Endometrial microvascular endothelial cells (primary cell): ENCODE results near the gene EXOC6B. TPM values are rescaled to one million over a fixed set of nuclear protein-coding genes. Genes with fewer than 3 reads are reported as not detected.

Experiments used
- in situ Hi-C: cut with HindIII; loops from 2 replicates; pipeline ENCODE4 v1.10.0; 2017; ENCODE audit warnings: low sequenced_read_pairs, low pct_unique_long_range_greater_than_20kb; ENCODE audit errors: inconsistent ontology term
- total RNA-seq: library from RNA; depleted of rRNA; stranded (reverse); fragments of >200 nt; gene quantifications from one replicate; pipeline ENCODE4 v1.2.3, GENCODE V29; 2015; ENCODE audit errors: inconsistent ontology term

Gene EXOC6B
- total RNA-seq, 1 donor from 2014 or later = 32.3 TPM

DNA sequence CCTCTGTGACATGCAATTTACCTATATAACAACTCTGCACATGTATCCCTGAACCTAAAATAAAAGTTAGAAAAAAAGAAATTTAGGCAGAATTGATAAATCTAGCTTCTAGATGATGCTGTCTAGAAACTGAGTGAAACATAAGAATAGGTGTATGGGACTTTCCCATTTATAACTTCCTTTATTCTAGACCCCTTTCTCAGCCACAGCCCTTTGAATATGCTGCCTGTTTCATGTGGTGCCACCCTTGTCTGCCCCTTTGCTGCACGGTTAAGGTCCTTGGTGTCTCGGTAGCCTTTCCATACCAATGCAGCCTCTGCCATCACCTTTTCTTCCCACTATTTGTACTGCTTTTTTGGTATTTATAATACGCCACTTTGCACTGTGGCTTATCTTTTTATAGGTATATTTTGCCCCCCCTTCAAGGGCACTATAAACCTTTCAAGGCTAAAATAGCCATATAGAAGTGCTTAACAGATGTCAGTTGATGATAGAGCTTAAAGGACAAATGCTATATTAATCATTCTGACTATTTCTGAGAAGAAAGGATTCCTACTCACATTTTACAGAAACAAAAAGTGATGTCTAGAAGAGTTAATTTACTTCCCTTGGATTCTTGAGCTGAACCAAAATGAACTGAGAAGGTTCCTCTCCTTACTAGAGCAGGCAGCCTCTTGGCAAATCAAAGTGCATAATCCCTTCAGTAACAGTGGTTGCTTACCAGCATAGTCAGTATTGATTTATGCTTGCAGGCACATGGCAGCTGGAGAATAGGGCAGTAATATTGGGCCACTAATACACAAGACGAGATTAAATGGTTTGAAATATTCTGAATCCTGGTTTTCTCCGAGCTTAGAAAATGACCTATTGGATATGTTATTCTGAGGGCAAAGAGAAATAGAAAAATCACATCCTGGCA, 590.1 kb downstream of the EXOC6B start:
- in situ Hi-C loops = no loop called here

DNA sequence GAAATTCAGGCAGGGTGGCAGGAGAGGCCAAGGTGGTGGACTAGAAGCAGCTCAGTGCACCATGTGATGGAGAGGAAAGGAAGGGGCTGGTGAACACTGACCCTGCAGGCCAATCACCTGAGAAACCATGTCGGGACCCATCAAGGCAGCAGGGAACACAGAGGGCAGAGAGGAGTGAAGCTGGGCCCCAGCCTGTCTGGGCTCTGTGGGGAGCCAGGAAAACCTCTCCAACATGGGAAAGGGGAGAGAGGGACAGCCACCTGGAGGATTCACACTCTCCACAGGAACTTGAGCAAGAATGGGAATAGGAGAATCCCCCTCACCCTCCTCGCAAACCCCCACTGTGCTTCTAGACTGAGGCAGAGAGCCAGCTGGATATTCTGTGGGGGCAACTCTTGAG, 592.6 kb downstream of the EXOC6B start:
- in situ Hi-C loops = no loop called here

DNA sequence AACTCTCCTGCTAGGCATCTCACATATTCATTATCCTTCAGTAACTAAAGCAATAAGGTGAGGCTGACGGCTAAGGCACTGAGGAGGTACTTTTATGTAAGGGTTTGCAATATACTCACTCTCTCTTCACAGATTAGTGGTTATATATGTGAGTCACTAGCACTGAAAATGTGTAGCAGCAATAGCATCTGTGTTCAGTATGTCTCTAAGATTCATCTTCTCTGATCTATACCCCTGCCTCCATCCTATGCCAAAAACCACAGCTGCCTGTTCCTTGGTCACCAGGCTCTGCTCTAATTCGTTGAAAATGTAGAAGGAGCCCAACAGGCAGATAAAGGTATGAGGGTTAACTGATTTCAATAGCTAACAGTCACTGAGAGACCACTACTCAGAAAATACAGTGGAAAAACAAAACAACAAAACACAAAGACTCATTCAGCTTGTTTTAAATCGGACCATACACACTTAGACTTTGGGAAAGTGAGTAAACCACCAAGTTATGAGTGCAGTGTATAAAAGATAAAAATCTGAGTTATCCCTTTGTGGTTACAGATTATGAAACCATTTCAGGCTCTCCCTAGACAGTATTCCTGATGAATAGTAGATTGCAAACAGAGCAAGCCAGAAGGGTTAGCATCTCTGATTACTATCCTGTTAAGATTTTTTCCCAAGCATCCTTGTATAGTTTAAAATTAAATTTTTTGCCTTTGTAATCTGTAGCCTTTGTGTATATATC, 602.8 kb downstream of the EXOC6B start:
- in situ Hi-C loops = no loop called here

DNA sequence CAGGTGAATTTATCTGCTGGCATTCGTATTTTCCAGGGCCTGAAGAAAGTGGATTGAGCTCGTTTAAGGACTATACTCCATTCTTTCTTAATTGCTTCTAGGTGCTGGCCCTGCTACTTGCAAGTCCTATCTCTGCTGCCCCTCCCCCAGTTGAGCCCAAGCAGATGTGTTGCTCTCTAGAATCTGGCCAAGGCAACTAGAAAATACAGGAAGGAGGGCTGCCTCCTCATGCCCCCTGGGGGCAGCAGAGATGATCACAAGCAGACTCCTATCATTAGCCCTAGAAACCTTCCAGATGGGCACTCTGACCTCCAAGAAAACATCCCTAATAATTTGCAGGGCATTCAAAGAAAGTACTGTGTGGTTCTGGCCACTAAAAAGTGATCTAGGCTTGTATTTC, 605.7 kb downstream of the EXOC6B start:
- in situ Hi-C loops = no loop called here

DNA sequence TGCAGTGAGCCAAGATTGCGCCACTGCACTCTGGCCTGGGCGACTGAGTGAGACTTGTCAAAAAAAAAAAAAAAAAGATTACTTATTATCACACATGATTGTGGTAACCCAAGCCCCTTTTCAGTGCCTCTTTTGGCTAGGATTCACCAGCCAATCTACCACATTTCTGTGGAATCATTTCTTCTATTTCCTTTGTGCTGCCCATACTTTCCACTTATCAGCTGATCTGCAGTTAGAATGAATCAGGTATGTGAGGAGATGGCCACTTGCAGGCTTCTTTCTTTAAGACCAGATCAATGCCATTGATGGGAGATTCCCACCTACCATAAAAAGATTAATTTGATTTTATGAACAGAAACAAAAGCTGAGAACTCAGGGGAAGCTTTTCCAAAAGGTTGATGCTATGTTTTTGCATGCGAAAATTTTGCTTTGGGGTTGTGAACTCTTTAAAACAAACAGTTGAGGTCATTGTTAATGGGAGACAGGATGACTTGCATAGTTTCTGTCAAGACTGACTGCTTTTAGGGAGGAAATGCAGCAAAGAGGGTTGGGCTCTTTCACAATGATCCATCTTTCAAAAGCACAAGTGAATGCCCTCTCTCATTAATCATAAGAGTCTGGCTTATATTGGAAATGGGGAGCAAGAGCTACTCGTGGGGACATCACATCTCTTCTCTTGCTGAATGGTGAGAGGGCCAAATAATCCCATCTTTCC, 611.2 kb downstream of the EXOC6B start:
- in situ Hi-C loops = no loop called here

DNA sequence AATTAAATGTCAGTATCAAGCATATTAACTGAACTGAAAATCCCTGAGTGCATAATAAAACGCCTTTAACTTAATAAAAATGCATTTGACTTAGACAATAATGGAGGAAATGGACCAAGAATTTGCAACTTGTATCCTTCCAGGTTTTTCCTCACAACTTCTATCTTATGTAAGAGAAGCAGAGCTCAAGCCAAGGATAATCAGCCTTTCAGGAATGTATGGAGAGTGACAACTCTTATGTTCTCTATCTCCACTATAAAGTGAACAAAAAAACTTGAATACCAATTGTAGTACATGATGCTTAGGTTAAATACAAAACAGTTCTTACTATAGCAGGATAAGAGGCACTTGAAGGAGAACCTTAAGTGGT, 613.4 kb downstream of the EXOC6B start:
- in situ Hi-C loops = no loop called here

DNA sequence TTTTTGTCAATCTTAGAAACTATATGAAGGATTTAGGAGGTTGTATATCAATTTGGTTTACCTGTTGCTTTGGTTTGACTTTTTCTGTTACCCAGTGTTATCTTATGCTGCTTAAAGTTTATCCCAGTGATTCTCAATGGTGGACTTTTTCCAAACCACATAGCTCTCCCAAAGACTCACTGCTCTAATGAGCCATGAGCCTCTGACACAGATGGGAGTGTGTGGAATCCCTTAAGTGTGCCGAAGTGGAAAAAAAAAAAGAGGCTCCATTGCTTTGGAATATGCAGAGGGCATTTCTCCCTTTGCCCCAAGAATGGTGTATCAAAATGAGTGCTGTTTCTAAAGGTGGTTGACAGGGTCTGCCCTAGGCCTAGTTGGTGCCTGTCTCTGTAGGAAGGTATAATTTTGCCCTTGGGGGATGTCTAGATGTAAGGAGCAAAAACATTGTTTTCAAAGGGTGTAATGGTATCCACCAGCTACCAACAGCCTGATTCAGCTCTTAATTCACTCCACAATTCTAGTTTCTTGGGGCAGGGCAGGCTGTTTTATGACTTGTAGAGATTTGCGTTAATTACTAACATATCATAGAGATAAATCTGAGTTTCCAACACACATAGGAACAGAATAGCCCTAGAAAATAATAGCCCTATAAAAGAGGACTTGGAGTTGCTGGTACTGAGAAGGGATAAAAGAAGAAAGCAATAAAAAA, 613.9 kb downstream of the EXOC6B start:
- in situ Hi-C loops = no loop called here

DNA sequence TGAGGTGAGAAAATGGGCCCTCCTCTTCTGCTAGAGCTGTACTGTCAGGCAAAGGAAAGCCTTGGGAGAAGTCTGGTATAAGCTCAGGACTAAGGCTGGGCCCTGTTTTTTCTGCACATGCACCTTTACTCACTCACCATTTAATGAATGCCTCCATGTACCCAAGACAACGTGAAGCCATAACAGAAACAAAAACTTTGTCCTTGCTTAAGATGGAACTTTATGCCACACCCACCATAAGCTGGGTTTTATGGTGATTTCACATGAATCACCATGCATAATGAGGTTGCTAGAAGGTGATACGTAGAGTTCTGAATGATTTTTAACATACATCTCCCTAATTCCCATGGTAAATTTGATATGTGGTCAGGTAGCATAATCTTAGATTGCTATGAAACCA, 614.5 kb downstream of the EXOC6B start:
- in situ Hi-C loops = no loop called here

DNA sequence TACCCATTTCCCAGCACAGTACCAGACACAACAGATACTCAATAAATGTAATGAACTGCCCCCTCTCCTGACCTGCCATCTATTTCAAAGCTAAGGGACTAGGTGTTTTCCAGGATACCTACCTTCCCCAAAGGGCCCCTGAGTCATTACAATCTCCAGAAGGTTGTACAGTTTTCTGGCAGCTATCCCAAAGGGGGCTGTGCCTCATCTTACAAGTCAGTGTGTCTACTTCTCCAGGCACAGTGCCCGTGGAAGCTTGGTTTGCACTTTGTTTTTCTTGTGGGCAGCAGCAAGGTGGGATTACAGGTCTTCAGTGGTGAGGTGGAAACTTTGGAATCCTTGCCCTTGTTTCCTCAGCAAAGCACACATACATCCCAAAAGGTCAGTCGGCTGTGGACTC, 615.4 kb downstream of the EXOC6B start:
- in situ Hi-C loops = no loop called here

DNA sequence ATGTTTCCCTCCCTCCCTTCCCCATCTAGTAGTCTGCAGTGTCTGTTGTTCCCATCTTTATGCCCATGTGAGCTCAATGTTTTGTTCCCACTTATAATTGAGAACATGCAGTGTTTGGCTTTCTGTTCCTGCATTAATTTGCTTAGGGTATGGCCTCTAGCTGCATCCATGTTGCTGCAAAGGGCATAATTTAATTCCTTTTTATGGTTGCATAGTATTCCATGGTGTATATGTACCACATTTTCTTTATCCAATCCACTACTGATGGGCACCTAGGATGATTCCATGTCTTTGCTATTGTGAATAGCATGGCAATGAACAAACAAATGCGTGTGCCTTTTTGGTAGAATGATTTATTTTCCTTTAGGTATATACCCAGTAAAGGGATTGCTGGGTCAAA, 617.6 kb downstream of the EXOC6B start:
- in situ Hi-C loops = no loop called here

DNA sequence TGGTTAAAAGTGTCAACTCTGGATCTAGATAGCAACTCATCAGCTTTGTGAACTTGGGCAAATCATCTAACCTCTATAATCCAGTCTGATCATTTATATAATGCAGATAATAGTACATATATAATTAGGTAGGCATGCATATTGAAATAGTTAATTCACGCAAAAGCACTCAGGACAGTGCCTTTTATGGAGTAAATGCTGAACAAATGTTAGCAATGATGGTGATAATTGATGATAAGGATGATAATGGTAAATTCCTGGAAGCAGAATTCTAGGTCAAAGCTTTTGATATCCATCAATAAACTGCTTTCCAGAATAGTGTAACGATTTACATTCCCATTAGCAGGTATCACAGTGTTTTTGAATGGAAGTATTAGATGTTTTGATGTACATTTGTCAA, 618.5 kb downstream of the EXOC6B start:
- in situ Hi-C loops = no loop called here

DNA sequence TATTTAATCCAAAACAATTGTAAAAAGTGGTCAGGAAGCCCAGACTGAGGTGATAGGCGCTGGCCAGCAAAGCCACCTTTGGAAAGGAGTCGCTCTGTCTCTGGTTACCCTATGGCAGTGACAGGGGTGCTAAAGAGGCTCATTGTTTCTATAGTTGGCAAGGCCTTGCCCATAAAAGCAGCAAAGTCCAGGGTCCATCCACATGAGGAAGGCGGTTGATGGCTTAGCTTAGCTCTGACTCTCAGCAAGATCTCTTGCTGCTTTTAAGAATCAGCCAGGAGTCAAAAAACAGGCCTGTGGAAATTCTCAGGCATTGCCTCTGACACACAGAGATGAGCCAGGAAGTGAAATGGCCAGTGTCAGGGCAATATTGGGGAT, 620.3 kb downstream of the EXOC6B start:
- in situ Hi-C loops = no loop called here

DNA sequence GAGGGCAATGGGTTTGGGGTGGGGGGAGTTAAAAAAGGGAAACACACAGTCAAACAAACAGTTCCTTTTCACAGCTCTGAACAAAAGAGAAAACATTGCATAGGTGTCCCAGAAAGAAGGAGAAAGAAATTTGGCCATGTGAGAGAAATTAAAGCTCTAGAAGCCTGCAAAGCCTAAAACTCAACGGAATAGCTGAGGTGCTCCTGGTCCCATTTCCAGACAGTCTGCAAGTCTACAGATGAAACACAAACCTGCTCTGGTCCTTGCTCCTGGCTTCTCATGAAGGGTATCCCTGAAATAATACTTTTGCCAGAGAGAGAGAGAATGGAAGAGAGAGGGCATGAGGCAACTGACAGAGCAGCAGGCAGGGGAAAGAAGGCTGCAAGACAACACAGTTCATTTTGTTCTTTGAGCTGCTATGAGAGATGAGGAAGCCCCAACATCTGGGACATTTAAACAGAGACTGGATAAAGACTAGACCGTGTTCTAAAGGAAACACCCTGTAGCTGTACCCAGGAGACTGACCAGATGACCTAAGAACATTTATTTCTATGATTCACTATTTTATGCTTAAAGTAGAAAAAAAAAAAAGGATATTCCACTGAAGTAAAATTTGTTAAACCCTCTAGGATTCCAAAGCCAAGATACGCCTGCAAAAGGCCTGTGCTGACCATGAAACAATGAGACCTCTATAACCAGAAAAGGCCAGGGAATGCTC, 620.9 kb downstream of the EXOC6B start:
- in situ Hi-C loops = no loop called here

DNA sequence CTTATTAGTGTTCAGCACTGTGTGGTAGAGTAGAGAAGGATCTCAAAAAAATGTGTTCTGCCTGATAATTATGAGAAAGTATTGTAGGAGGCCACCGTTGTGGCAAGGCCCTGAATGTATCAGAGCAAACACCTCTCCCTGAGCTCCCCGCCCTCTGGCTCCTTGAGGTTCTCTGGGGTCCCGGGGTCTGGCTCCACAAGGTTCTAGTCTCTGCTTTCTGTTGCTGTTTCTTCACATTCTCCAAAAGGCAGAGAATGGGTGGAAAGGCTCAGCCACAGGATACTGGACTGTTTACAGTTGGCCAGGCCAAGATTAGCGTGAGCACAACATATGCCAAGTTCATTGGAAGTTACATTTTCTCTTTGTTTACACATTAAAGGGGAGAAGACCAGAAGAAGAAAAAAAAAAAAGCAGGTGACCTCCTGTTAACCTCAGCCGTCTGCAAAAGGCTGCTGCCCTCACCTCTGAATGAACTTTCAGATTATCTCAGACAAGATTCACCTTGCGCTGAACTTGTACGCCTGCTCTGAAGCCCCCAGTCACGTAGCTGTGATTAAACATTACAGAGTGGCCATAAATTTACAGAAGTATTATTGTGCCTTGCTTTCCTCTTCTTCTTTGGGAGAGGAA, 621.6 kb downstream of the EXOC6B start:
- in situ Hi-C loops = no loop called here

DNA sequence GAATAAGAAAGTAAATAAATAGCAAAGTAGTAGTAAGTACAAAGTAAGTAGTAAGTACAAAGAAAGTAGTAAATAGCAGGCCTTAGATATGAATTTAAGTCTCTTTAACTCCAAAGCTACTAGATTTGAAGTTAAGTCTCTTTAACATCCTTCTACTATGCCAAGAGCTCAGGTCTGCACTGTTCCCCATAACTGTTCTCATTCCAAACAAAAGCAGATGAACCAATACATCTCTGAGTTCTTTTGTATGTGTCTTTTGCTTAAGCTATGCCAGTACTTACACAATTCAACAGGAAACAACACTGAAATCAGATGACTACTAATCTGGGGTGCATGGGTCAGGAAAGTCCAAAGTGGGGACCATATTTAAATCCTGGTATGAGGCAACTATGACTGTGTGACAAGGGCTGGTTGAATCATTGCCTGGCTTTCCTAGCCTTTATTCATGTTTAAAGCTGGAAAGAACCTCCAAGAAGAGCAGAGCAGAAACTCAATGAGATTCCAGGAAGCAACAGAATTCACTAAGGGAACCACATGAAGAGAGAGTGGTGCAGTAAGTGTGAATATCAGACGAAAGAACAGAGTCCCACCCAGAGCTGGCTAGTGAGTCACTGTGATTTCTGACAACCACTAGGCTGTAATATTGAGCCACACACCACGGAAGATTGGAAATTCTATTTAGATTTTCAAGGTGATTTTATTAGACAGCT, 627.1 kb downstream of the EXOC6B start:
- in situ Hi-C loops = no loop called here

DNA sequence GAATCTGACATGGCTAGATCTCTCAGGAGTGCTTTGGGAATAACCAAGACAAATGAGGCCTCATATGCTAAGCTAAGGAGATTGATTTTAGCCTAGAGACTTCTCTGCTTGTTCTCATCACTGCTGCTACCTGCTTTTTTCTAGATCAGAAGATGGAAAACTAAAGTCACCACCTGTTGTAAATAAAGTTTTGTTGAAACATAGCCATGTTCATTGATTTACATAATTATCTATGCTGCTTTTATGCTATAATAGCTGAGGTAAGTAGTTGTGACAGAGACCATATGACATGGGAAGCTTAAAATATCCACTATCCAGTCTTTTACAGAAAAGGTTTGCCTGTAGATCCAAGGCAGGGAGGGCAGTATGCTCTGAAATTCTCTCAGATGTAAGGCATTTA, 632.1 kb downstream of the EXOC6B start:
- in situ Hi-C loops = no loop called here

DNA sequence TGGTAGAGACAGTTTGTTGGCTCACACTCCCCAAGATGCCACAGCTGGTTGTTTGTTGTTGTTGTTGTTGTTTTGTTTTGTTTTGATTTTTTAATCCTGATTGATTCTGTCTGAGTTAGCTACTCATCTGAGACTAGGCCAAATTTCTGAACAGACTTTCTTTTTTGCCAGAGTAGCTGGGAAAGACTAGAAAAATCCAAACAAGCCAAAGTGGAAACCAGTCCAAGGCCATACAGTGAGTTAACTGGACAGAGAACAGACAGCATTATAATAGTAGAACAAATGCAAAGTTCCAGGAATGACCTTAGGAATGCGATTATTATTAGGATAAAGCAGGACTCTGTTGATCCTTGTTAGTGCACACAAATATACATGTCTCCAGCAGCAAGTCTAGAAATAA, 634.4 kb downstream of the EXOC6B start:
- in situ Hi-C loops = no loop called here

DNA sequence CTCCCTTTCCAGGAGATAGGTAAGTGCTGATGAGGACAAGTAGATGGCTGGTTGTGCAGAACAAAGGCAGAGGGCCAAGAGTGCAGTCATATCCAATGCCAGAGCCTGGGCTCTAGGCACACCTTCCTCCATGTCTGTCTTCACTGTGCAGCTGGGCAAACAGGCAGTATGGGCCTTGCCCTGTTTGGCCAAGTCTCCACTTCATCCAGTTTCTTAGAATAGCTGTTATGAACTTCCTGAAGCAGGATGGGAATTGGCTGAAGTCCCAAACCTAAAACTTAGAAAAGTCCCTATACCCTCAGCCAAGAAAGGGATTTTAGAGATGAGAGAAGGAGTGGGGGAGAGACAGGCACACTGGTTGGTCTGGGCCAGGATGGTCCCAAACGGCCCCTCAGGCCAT, 640.6 kb downstream of the EXOC6B start:
- in situ Hi-C loops = no loop called here
